Coronary artery (tissue), 2 donors: ENCODE results near the gene NAA15.

ENCODE experiments used
- DNase-seq: peaks from one replicate; pipeline ENCODE4 v3.0.0-alpha.2; 2017; ENCODE audit warnings: low spot score
- H3K27ac ChIP-seq, 2 donors: fragments of 200-600 bp; sonication (generic); one replicate each; pipeline ENCODE4 v1.5.1; 2016 to 2019
- H3K4me3 ChIP-seq: fragments of 200-600 bp; sonication (generic); 2 replicates; pipeline ENCODE4 v1.5.1; 2016; ENCODE audit warnings: mild to moderate bottlenecking, moderate library complexity
- CTCF ChIP-seq: fragments of 200-600 bp; sonication (generic); IDR thresholded peaks from one replicate; pipeline ENCODE4 v1.5.1; 2019; ENCODE audit warnings: antibody characterized with exemption

NAA15 gene

GRCh38 chr4:139337612-139338011 is 36.3 kb downstream of the NAA15 start:
- DNase-seq, result no peak
- Histone ChIP-seq H3K27ac (no peak overlapping the region), H3K4me3 (no peak overlapping the region)
- no peak for TF ChIP-seq CTCF

- H3K4me3 ChIP-seq, result no peak overlapping the region
- no peak for DNase-seq
- no peak overlapping the region for H3K27ac ChIP-seq
- TF ChIP-seq CTCF, result no peak
Observed at GRCh38 chr4:139361301-139361700, 60.0 kb downstream of the NAA15 start.

GRCh38 chr4:139367421-139368090 is 66.3 kb downstream of the NAA15 start:
- no peak for TF ChIP-seq CTCF
- Histone ChIP-seq H3K27ac (no peak overlapping the region), H3K4me3 (no peak overlapping the region)
- DNase-seq, result no peak

GRCh38 chr4:139368998-139369397 is 67.7 kb downstream of the NAA15 start:
- DNase-seq, result no peak
- H3K27ac ChIP-seq, result no peak overlapping the region
- TF ChIP-seq CTCF, result no peak

GRCh38 chr4:139374251-139374650 is 72.9 kb downstream of the NAA15 start:
- no peak for TF ChIP-seq CTCF
- Histone ChIP-seq H3K4me3 (no peak overlapping the region), H3K27ac (no peak overlapping the region)
- no peak for DNase-seq

More at GRCh38 chr4:139368998-139369397, 67.7 kb downstream of the NAA15 start:
- H3K4me3 ChIP-seq, result no peak overlapping the region

GRCh38 chr4:139386421-139386820 is 85.1 kb downstream of the NAA15 start:
- H3K27ac ChIP-seq, result no peak overlapping the region
- no peak overlapping the region for H3K4me3 ChIP-seq
- TF ChIP-seq CTCF, result no peak
- DNase-seq, result no peak

- Histone ChIP-seq H3K4me3 (no peak overlapping the region), H3K27ac (no peak overlapping the region)
- TF ChIP-seq CTCF, result no peak
- DNase-seq, result no peak
Observed at GRCh38 chr4:139389102-139389501, 87.8 kb downstream of the NAA15 start.
